Hematopoietic multipotent progenitor cell treated with erythropoietin and hydrocortisone succinate and interleukin-3 and kit ligand, for 8 days (in vitro differentiated cells): ENCODE results near the gene RING1.

ENCODE experiments used
- DNase-seq: peaks from one replicate; pipeline ENCODE4 v3.0.0-alpha.2; 2015

RING1 gene

GRCh38 chr6:33172688-33173534, 35.4 kb upstream of the RING1 start:
- peak; percentile 40 for DNase-seq

- no peak for DNase-seq
These were observed 34.6 kb upstream of the RING1 start for GRCh38 chr6:33173535-33174180.

- DNase-seq, result no peak
These were observed 33.5 kb upstream of the RING1 start for GRCh38 chr6:33174784-33175183.

GRCh38 chr6:33175436-33176069, 32.7 kb upstream of the RING1 start:
- DNase-seq, result no peak

- no peak for DNase-seq
These were observed 31.4 kb upstream of the RING1 start for GRCh38 chr6:33176906-33177305.

GRCh38 chr6:33177552-33178446, 30.5 kb upstream of the RING1 start:
- no peak for DNase-seq

GRCh38 chr6:33178755-33179475, 29.4 kb upstream of the RING1 start:
- DNase-seq, result no peak

- DNase-seq, result no peak
These were observed 27.2 kb upstream of the RING1 start for GRCh38 chr6:33181141-33181540.

- DNase-seq, result peak; percentile 34
These were observed 25.1 kb upstream of the RING1 start for GRCh38 chr6:33183071-33183683.

GRCh38 chr6:33185190-33185589, 23.1 kb upstream of the RING1 start:
- DNase-seq, result no peak

- no peak for DNase-seq
These were observed 22.6 kb upstream of the RING1 start for GRCh38 chr6:33185654-33186187.

- DNase-seq, result no peak
These were observed 20.5 kb upstream of the RING1 start for GRCh38 chr6:33187809-33188208.

- no peak for DNase-seq
These were observed 19.1 kb upstream of the RING1 start for GRCh38 chr6:33189164-33189563.

GRCh38 chr6:33189625-33190448, 18.5 kb upstream of the RING1 start:
- DNase-seq, result no peak

- DNase-seq, result no peak
These were observed 17.7 kb upstream of the RING1 start for GRCh38 chr6:33190504-33191107.

GRCh38 chr6:33191383-33192104, 16.8 kb upstream of the RING1 start:
- no peak for DNase-seq

GRCh38 chr6:33192105-33192646, 16.1 kb upstream of the RING1 start, which contains the start of gene COL11A2:
Gene COL11A2 (minus strand): TSS chr6:33192467. CDS start chr6:33192240, 227 bp downstream.
- no peak for DNase-seq

- no peak for DNase-seq
These were observed 15.4 kb upstream of the RING1 start for GRCh38 chr6:33192671-33193602.
